HCT116 (cell line): Measurements from ENCODE around the gene CHFR.

Source experiments
- CBX3 ChIP-seq: IDR thresholded peaks from 2 replicates; pipeline ENCODE4 v1.6.1; 2012; ENCODE audit warnings: low read depth
- CEBPB ChIP-seq: IDR thresholded peaks from 2 replicates; pipeline ENCODE4 v1.6.1; 2012; ENCODE audit warnings: low read depth
- CTCF ChIP-seq, 3 experiments: fragments of 200-600 bp in 1 of 3; sonication (generic) in 1 of 3; IDR thresholded peaks in 2 of 3; conservative IDR thresholded peaks in 1 of 3; 2 replicates each; pipeline ENCODE4 v1.5.1; 2012 to 2017; ENCODE audit warnings: low read depth in 2 of 3, low read length in 2 of 3, antibody characterized with exemption in 1 of 3, borderline replicate concordance in 1 of 3, control low read depth in 1 of 3, mild to moderate bottlenecking in 1 of 3, mixed read lengths in 1 of 3, mixed run types in 1 of 3, moderate library complexity in 1 of 3; ENCODE audit not compliant: insufficient read depth in 1 of 3
- EZH2phosphoT487 ChIP-seq: fragments of 200-600 bp; IDR thresholded peaks from 2 replicates; pipeline ENCODE4 v1.6.1; 2018; ENCODE audit warnings: antibody characterized with exemption, borderline replicate concordance
- JUND ChIP-seq: IDR thresholded peaks from 2 replicates; pipeline ENCODE4 v1.6.1; 2012
- POLR2A ChIP-seq: IDR thresholded peaks from 2 replicates; pipeline ENCODE4 v1.7.0; 2011; ENCODE audit warnings: borderline replicate concordance; ENCODE audit not compliant: insufficient read depth, insufficient read length; ENCODE audit errors: extremely low read depth
- POLR2AphosphoS5 ChIP-seq: IDR thresholded peaks from 2 replicates; pipeline ENCODE4 v1.6.1; 2011; ENCODE audit warnings: mild to moderate bottlenecking, low read depth, low read length, moderate library complexity
- SIN3A ChIP-seq: IDR thresholded peaks from 2 replicates; pipeline ENCODE4 v1.6.1; 2012; ENCODE audit warnings: low read depth
- SRF ChIP-seq: IDR thresholded peaks from 2 replicates; pipeline ENCODE4 v1.6.1; 2012; ENCODE audit warnings: low read depth
- ZBTB33 ChIP-seq: IDR thresholded peaks from 2 replicates; pipeline ENCODE4 v1.6.1; 2011; ENCODE audit warnings: mild to moderate bottlenecking, low read length, moderate library complexity; ENCODE audit not compliant: insufficient replicate concordance; ENCODE audit errors: extremely low read depth

- TF ChIP-seq POLR2A: no peak
- TF ChIP-seq CBX3: no peak
- no peak for TF ChIP-seq CTCF (IDR thresholded peaks at IDR 0.05 in 2 of 3, conservative IDR thresholded peaks at IDR 0.05 in 1 of 3; ENCODE audit: borderline replicate concordance in 1 of 3, insufficient read depth in 1 of 3, low read depth in 2 of 3, low read length in 2 of 3)
- no peak for TF ChIP-seq CEBPB
- no peak for TF ChIP-seq ZBTB33
- TF ChIP-seq POLR2AphosphoS5: no peak
- TF ChIP-seq EZH2phosphoT487: no peak
- no peak for TF ChIP-seq JUND
- no peak for TF ChIP-seq SIN3A
- no peak for TF ChIP-seq SRF
These were observed 602 bp downstream of the CHFR start for GRCh38 chr12:132886529-132887477.
